ENCODE results near the gene SLC34A2.

SLC34A2 gene

DNA sequence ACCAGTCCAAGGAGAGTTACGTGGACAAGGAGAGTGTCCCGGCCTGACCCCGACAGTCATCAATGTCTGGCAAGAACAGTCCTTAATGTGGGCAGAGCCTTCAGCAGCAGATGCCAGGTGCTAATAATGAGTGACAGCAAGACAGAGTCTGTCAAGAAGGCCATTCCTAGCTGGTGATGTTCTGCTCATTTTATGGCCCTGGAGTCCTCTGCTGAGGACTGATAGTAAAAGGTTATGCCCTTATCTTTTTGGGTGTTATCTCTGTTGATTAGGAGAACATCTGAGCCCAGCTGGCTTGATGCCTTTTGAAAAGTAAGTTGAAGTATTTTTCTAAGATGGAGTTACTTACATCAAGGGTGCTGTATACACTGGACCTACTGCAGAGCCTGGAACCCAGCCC lies 67.3 kb downstream of the SLC34A2 start:
- no peak for DNase-seq (ENCODE audit: low read depth in 1 of 2, low spot score in 1 of 2)

DNA sequence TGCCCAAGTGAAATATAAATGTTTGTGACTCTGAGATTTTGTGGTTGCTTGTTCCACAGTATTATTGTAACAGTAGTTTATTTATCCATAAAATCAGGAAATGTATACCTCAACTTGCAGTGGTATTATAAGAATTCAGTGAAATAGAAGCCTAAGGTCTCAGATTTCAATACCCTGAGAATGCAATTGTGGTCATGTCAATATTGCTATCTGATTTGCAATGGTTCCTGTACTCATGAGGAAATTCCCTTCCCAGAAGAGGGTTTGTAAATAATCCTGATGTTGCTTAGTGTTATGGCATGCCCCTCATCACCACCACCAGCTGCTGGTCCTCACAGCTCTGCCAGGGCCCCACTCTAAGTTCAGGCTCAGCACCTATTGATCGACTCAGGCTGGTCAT lies 67.8 kb downstream of the SLC34A2 start:
- no peak for DNase-seq (ENCODE audit: low read depth in 1 of 2, low spot score in 1 of 2)

GRCh38 chr4:25725870-25726269 lies 70.2 kb downstream of the SLC34A2 start:
- no peak for DNase-seq (ENCODE audit: low read depth in 1 of 2, low spot score in 1 of 2)

DNA sequence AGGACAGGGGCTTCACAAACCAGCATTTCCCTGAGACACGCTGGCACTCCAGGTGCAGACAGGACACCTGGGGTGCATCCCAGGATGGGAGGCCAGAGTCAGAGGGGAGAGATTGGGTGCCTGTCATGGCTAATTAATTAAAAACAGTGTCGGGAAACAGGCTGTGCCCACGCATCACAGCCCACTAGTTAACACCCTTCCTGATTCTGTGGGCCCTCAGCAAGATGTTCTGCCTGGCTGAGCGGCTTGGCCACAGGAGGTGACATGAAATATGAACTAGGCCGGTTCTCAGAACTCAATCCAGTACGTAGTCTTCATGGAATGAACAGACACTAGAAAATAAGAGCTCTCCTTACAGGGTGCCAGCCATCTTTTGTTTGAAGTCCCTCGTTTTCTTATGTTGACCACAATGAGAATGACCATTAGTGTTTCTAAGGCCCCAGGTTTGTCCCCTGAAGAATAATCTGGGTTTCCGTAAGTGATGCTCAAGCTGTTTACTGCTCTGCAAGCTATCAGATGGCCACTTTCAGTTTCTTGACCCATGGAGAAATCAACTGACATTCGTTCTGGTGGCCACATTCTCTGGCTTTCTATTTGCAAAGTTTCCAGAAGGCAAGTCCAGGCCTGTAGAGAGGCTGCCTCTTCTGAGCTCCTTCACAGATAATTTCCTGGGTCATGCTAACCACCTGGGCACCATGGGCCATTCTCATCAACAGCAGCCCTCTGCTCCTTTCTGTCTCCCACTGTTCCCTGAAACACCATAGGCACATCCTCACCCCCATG lies 72.3 kb downstream of the SLC34A2 start:
- no peak for DNase-seq (ENCODE audit: low read depth in 1 of 2, low spot score in 1 of 2)

Measured in activated T-helper 1 cell treated with anti-CD3 and anti-CD28 coated beads, Interleukin-2, amount 50 U/mL, for 16 hours (primary cell).